NT2/D1 (cell line): ENCODE data around the gene DNM3.

Experiments used
- SUZ12 ChIP-seq: IDR thresholded peaks from 2 replicates; pipeline ENCODE4 v1.6.1; 2011; ENCODE audit not compliant: insufficient read length, insufficient read depth; ENCODE audit errors: extremely low read depth
- YY1 ChIP-seq: IDR thresholded peaks from 2 replicates; pipeline ENCODE4 v1.6.1; 2011; ENCODE audit not compliant: insufficient read length, insufficient read depth
- ZNF274 ChIP-seq: IDR thresholded peaks from 2 replicates; pipeline ENCODE4 v1.6.1; 2011; ENCODE audit warnings: mild to moderate bottlenecking, low read depth, low read length

GRCh38 chr1:172244865-172245264, 403.6 kb downstream of the DNM3 start:
- TF ChIP-seq SUZ12 (no peak), YY1 (no peak), ZNF274 (no peak)
